ENCODE measurements around the gene OAS3.
"Not testable (repeated sequence)": the region's sequence is repeated elsewhere in the genome, so short reads cannot be mapped to it uniquely, and the experiment has no call there.

DNA sequence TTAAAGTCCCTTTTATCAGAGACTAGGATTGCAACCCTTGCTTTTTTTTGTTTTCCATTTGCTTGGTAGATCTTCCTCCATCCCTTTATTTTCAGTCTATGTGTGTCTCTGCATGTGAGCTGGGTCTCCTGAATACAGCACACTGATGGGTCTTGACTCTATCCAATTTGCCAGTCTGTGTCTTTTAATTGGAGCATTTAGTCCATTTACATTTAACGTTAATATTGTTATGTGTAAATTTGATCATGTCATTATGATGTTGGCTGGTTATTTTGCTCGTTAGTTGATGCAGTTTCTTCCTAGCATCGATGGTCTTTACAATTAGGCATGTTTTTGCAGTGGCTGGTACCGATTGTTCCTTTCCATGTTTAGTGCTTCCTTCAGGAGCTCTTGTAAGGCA is 18.9 kb downstream of the OAS3 start:
- TF ChIP-seq, protein P1, sequence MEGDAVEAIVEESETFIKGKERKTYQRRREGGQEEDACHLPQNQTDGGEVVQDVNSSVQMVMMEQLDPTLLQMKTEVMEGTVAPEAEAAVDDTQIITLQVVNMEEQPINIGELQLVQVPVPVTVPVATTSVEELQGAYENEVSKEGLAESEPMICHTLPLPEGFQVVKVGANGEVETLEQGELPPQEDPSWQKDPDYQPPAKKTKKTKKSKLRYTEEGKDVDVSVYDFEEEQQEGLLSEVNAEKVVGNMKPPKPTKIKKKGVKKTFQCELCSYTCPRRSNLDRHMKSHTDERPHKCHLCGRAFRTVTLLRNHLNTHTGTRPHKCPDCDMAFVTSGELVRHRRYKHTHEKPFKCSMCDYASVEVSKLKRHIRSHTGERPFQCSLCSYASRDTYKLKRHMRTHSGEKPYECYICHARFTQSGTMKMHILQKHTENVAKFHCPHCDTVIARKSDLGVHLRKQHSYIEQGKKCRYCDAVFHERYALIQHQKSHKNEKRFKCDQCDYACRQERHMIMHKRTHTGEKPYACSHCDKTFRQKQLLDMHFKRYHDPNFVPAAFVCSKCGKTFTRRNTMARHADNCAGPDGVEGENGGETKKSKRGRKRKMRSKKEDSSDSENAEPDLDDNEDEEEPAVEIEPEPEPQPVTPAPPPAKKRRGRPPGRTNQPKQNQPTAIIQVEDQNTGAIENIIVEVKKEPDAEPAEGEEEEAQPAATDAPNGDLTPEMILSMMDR (conservative IDR thresholded peaks at IDR 0.05; ENCODE audit: low read length), result not testable (repeated sequence)
- TF ChIP-seq EZH2phosphoT487 (IDR thresholded peaks at IDR 0.05; ENCODE audit: borderline replicate concordance), result not testable (repeated sequence)
